Esophagus muscularis mucosa (tissue), 4 donors: ENCODE data around the gene BICC1. TPM values are rescaled to one million over a fixed set of nuclear protein-coding genes. Genes with fewer than 3 reads are reported as not detected.

Source experiments
- DNase-seq: peaks from one replicate; pipeline ENCODE4 v3.0.0-alpha.2; 2017; ENCODE audit errors: extremely low spot score
- H3K27ac ChIP-seq, 4 donors: fragments of 200-600 bp; sonication (generic); replicated peaks in 1 of 4; 1 replicate in 3 of 4; 2 replicates in 1 of 4; pipeline ENCODE4 v1.5.1; 2016 to 2019; ENCODE audit warnings: mild to moderate bottlenecking in 1 of 4
- H3K27me3 ChIP-seq, 4 donors: fragments of 200-600 bp; sonication (generic); one replicate each; pipeline versions ENCODE4 v1.5.1 to v1.6.0; 2016 to 2019
- H3K36me3 ChIP-seq, 4 donors: fragments of 200-600 bp; sonication (generic); one replicate each; pipeline ENCODE4 v1.5.1; 2016 to 2019
- H3K4me1 ChIP-seq, 4 donors: fragments of 200-600 bp; sonication (generic); one replicate each; pipeline ENCODE4 v1.5.1; 2016 to 2019
- H3K4me3 ChIP-seq, 4 donors: fragments of 200-600 bp; sonication (generic); 1 replicate in 2 of 4; 2 replicates in 2 of 4; pipeline ENCODE4 v1.5.1; 2016 to 2019; ENCODE audit warnings: mild to moderate bottlenecking in 4 of 4, moderate library complexity in 1 of 4
- H3K9me3 ChIP-seq, 4 donors: fragments of 200-600 bp; sonication (generic); 1 replicate in 3 of 4; 2 replicates in 1 of 4; pipeline ENCODE4 v1.5.1; 2016 to 2019
- CTCF ChIP-seq, 3 experiments: fragments of 200-600 bp in 2 of 3; fragments of 450-650 bp in 1 of 3; sonication (generic) in 2 of 3; IDR thresholded peaks; one replicate each; pipeline ENCODE4 v1.5.1; 2017 to 2019; ENCODE audit warnings: antibody characterized with exemption in 3 of 3, mild to moderate bottlenecking in 2 of 3, moderate library complexity in 1 of 3
- EP300 ChIP-seq: sonication (generic); formaldehyde crosslinking; IDR thresholded peaks from one replicate; pipeline ENCODE4 v1.6.1; 2017; ENCODE audit warnings: antibody characterized with exemption
- POLR2A ChIP-seq: fragments of 450-650 bp; IDR thresholded peaks from one replicate; pipeline ENCODE4 v1.6.1; 2017; ENCODE audit warnings: antibody characterized with exemption, moderate library complexity, mild to moderate bottlenecking, low read depth
- POLR2AphosphoS5 ChIP-seq, 2 donors: sonication (generic); formaldehyde crosslinking; IDR thresholded peaks; one replicate each; pipeline ENCODE4 v1.6.1; 2017; ENCODE audit warnings: antibody characterized with exemption in 2 of 2
- WGBS: methylation state at CpG from one replicate; pipeline ENCODE4 v1.1.5; 2018; 5-methylcytosine and 5-hydroxymethylcytosine counted together
- intact Hi-C: fragments of 100-400 bp; cut with DNase I; formaldehyde crosslinking; loops from one replicate; pipeline ENCODE4 v1.15.1; 2023
- total RNA-seq, 4 donors: library from RNA; depleted of rRNA; stranded (reverse); fragments of >200 nt; gene quantifications; one replicate each; pipeline versions ENCODE4 v1.1.0 to v1.2.1, GENCODE V29; 2016

BICC1 gene
- total RNA-seq, 4 donors from 2014 or later = 19.1 to 24.9 (median 20.5) TPM

GRCh38 chr10:58779594-58779993, 266.9 kb downstream of the BICC1 start:
- no peak overlapping the region for H3K27ac ChIP-seq

GRCh38 chr10:58780476-58780875, 267.8 kb downstream of the BICC1 start:
- no peaks in the 10 kb centered on the region for H3K9me3 ChIP-seq
- no peak overlapping the region for H3K27ac ChIP-seq
- intact Hi-C loops = loop anchor here (10.0 kb wide), 2 partner anchors 174 to 454 kb away; no protein-coding TSS in a partner anchor
- no peaks in the 10 kb centered on the region for H3K36me3 ChIP-seq
- TF ChIP-seq POLR2AphosphoS5 (IDR thresholded peaks at IDR 0.05) (no peak), POLR2A (no peak), EP300 (no peak), CTCF (IDR thresholded peaks at IDR 0.05) (no peak)
- no peak for DNase-seq
- no peak overlapping the region for H3K4me3 ChIP-seq
- no peaks in the 10 kb centered on the region for H3K27me3 ChIP-seq
- H3K4me1 ChIP-seq = peaks cover 5 to 39% (median 19%) of the 10 kb centered on the region in 4 donors

More at GRCh38 chr10:58779594-58779993, 266.9 kb downstream of the BICC1 start:
- 81% methylated on average over 5 of the region's 5 CpGs for WGBS
- Histone ChIP-seq H3K36me3 (no peaks in the 10 kb centered on the region), H3K27me3 (no peaks in the 10 kb centered on the region), H3K4me3 (no peak overlapping the region), H3K4me1 (peaks cover 5 to 40% (median 19%) of the 10 kb centered on the region in 4 donors), H3K9me3 (no peaks in the 10 kb centered on the region)
- no peak for TF ChIP-seq EP300
- TF ChIP-seq CTCF (IDR thresholded peaks at IDR 0.05) = no peak
- TF ChIP-seq POLR2AphosphoS5 (IDR thresholded peaks at IDR 0.05) = no peak
- no peak for TF ChIP-seq POLR2A
- DNase-seq = no peak
- intact Hi-C loops = loop anchor here (10.0 kb wide), 1 partner anchor 265 kb away; the partner anchor contains the start of gene BICC1

- no peak for DNase-seq
- H3K4me3 ChIP-seq = no peak overlapping the region
- intact Hi-C loops = loop anchor here (10.0 kb wide), 2 partner anchors 173 to 453 kb away; no protein-coding TSS in a partner anchor
- H3K27ac ChIP-seq = no peak overlapping the region
- no peaks in the 10 kb centered on the region for H3K36me3 ChIP-seq
- peaks cover 5 to 24% (median 12%) of the 10 kb centered on the region in 4 donors for H3K4me1 ChIP-seq
- TF ChIP-seq CTCF (IDR thresholded peaks at IDR 0.05) (peak; percentile 59 to 60 (median 59)), EP300 (no peak)
- H3K9me3 ChIP-seq = no peaks in the 10 kb centered on the region
- 24% methylated on average over 5 of the region's 5 CpGs for WGBS
- no peaks in the 10 kb centered on the region for H3K27me3 ChIP-seq
Measured at GRCh38 chr10:58781873-58782488, 269.3 kb downstream of the BICC1 start.

- intact Hi-C loops = loop anchor here (10.0 kb wide), 2 partner anchors 172 to 452 kb away; no protein-coding TSS in a partner anchor
- Histone ChIP-seq H3K36me3 (no peaks in the 10 kb centered on the region), H3K27ac (peak overlapping the region in 2 of 4 donors; percentile 9 to 31), H3K9me3 (no peaks in the 10 kb centered on the region), H3K4me3 (no peak overlapping the region), H3K27me3 (no peaks in the 10 kb centered on the region), H3K4me1 (peaks cover 5 to 22% (median 9%) of the 10 kb centered on the region in 4 donors)
- no peak for DNase-seq
- WGBS = 62% methylated on average over 4 of the region's 4 CpGs
- peak in 1 of 2 donors; percentile 32 for TF ChIP-seq POLR2AphosphoS5 (IDR thresholded peaks at IDR 0.05)
- TF ChIP-seq POLR2A = no peak
- no peak for TF ChIP-seq CTCF (IDR thresholded peaks at IDR 0.05)
- no peak for TF ChIP-seq EP300
Measured at GRCh38 chr10:58782876-58783851, 270.5 kb downstream of the BICC1 start.
